Chondrocyte (in vitro differentiated cells): ENCODE data around the gene PTTG1IP2. TPM values are rescaled to one million over a fixed set of nuclear protein-coding genes. Genes with fewer than 3 reads are reported as not detected.
A peak's percentile ranks its signal among the peaks of the same experiment; 100 is the strongest.

Experiments
- DNase-seq: peaks from one replicate; pipeline ENCODE4 v3.0.0; 2021; ENCODE audit warnings: mixed read lengths, low spot score
- H3K27ac Mint-ChIP-seq: one replicate; pipeline ENCODE4 v1.8.0; 2021; ENCODE audit warnings: mild to moderate bottlenecking, moderate library complexity, mixed read lengths; ENCODE audit not compliant: unreplicated experiment
- H3K27me3 Mint-ChIP-seq: 2 replicates; pipeline ENCODE4 v1.8.0; 2021; ENCODE audit warnings: low read depth, mixed read lengths
- H3K36me3 Mint-ChIP-seq: 2 replicates; pipeline ENCODE4 v1.8.0; 2021; ENCODE audit warnings: low read depth, mixed read lengths
- H3K4me1 Mint-ChIP-seq: 2 replicates; pipeline ENCODE4 v1.8.0; 2021; ENCODE audit warnings: low read depth, mild to moderate bottlenecking, mixed read lengths
- H3K4me3 Mint-ChIP-seq: one replicate; pipeline ENCODE4 v1.8.0; 2021; ENCODE audit warnings: mild to moderate bottlenecking, moderate library complexity, mixed read lengths; ENCODE audit not compliant: unreplicated experiment
- H3K9me3 Mint-ChIP-seq: 2 replicates; pipeline ENCODE4 v1.8.0; 2021; ENCODE audit warnings: low read depth, mixed read lengths
- CTCF ChIP-seq: fragments of 200-600 bp; sonication (generic); IDR thresholded peaks from 2 replicates; pipeline ENCODE4 v1.5.0; 2021; ENCODE audit warnings: antibody characterized with exemption, mild to moderate bottlenecking, moderate library complexity
- total RNA-seq: library from RNA; stranded (reverse); gene quantifications from 3 replicates; pipeline ENCODE4 v1.2.1, GENCODE V29; 2021

PTTG1IP2 gene
- total RNA-seq, 1 donor from 2014 or later: not detected

- no peak for DNase-seq
- peaks cover 5% of the 10 kb centered on the region for H3K36me3 Mint-ChIP-seq
- no peaks in the 10 kb centered on the region for H3K4me1 Mint-ChIP-seq
Measured at GRCh38 chr7:90552521-90552920, 83.1 kb downstream of the PTTG1IP2 start.

GRCh38 chr7:90560730-90561129, 91.3 kb downstream of the PTTG1IP2 start:
- H3K27ac Mint-ChIP-seq: no peak overlapping the region
- H3K4me3 Mint-ChIP-seq: no peak overlapping the region
- no peaks in the 10 kb centered on the region for H3K4me1 Mint-ChIP-seq
- no peaks in the 10 kb centered on the region for H3K27me3 Mint-ChIP-seq
- TF ChIP-seq CTCF: no peak
- peaks cover 3% of the 10 kb centered on the region for H3K9me3 Mint-ChIP-seq
- no peak for DNase-seq
- no peaks in the 10 kb centered on the region for H3K36me3 Mint-ChIP-seq

More at GRCh38 chr7:90552521-90552920, 83.1 kb downstream of the PTTG1IP2 start:
- no peak overlapping the region for H3K4me3 Mint-ChIP-seq
- H3K9me3 Mint-ChIP-seq: peaks cover 5% of the 10 kb centered on the region
- peak; percentile 84 for TF ChIP-seq CTCF
- H3K27ac Mint-ChIP-seq: no peak overlapping the region
- H3K27me3 Mint-ChIP-seq: no peaks in the 10 kb centered on the region

Other genes starting within 250 kb of the PTTG1IP2 start
- gene CFAP69, start 224.5 kb upstream of the PTTG1IP2 start, total RNA-seq: 0.55 to 1.2 TPM in 2 of 3 replicates, not detected in the other
- not detected in 3 replicates for gene FAM237B, start 148.3 kb upstream of the PTTG1IP2 start, total RNA-seq
- gene GTPBP10, start 122.9 kb upstream of the PTTG1IP2 start, total RNA-seq: 14.5 to 15.7 TPM (median 14.9 TPM) in 3 replicates
- 21.0 to 29.5 TPM (median 27.6 TPM) in 3 replicates for gene CLDN12, start 66.2 kb upstream of the PTTG1IP2 start, total RNA-seq
- gene CDK14, start 126.7 kb downstream of the PTTG1IP2 start, total RNA-seq: 53.7 to 97.9 TPM (median 61.4 TPM) in 3 replicates